ENCODE measurements around the gene PCCA. TPM values are rescaled to one million over a fixed set of nuclear protein-coding genes. Genes with fewer than 3 reads are reported as not detected.
A peak's percentile ranks its signal among the peaks of the same experiment; 100 is the strongest.

Gene PCCA
- total RNA-seq, 1 donor: 33.7 TPM

- no peak overlapping the region for H3K4me3 ChIP-seq (ENCODE audit: low read depth, low read length)
- no peak for TF ChIP-seq CTCF (IDR thresholded peaks at IDR 0.05; ENCODE audit: insufficient read depth, low read depth, low read length)
- DNase-seq (ENCODE audit: low read depth): no peak
Observed at GRCh38 chr13:100128373-100128772, 39.5 kb downstream of the PCCA start.

- no peak overlapping the region for H3K4me3 ChIP-seq (ENCODE audit: low read depth, low read length)
- TF ChIP-seq CTCF (IDR thresholded peaks at IDR 0.05; ENCODE audit: insufficient read depth, low read depth, low read length): no peak
- no peak for DNase-seq (ENCODE audit: low read depth)
Observed at GRCh38 chr13:100128838-100129237, 39.9 kb downstream of the PCCA start.

DNA sequence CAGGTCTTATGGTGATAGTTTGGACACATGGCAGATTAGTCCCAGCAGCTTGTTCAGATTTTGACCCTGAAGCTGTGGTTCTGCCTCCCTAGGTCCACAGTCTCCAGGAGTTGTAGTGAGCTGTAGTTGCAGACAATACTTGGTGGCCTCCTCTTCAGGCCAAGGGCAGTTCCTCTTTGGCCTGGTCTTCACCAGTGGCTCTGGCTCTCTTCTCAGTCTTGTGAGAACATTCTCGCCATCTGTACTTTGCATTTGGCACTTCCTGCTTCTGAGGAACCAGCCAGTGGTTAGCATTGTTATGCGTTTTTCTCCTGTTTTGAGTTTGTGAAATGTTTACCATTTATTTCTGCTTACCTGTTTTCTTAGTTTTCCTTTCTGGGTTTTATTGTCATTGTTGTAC lies 40.7 kb downstream of the PCCA start:
- H3K4me3 ChIP-seq (ENCODE audit: low read depth, low read length): no peak overlapping the region
- no peak for TF ChIP-seq CTCF (IDR thresholded peaks at IDR 0.05; ENCODE audit: insufficient read depth, low read depth, low read length)
- no peak for DNase-seq (ENCODE audit: low read depth)

DNA sequence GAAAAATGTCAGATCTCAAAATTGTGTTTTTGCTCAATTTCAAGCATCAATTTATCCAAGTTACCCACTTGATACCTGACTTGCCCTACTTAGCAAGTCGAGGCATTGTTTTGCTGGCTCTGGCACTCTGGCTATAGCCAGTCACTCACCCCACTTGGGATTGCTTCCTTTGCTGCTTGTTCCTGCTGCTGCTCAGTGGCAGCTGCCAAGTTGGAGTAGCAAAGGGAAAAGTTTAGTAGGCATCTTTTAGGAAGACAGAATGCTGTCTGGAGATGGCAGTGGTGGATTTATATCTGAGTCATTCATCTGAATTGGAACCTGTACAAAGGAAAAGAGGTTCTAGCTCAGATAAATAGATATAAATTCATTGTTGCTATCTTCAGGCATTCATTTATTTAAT lies 41.2 kb downstream of the PCCA start:
- DNase-seq (ENCODE audit: low read depth): no peak
- no peak for TF ChIP-seq CTCF (IDR thresholded peaks at IDR 0.05; ENCODE audit: insufficient read depth, low read depth, low read length)
- no peak overlapping the region for H3K4me3 ChIP-seq (ENCODE audit: low read depth, low read length)

DNA sequence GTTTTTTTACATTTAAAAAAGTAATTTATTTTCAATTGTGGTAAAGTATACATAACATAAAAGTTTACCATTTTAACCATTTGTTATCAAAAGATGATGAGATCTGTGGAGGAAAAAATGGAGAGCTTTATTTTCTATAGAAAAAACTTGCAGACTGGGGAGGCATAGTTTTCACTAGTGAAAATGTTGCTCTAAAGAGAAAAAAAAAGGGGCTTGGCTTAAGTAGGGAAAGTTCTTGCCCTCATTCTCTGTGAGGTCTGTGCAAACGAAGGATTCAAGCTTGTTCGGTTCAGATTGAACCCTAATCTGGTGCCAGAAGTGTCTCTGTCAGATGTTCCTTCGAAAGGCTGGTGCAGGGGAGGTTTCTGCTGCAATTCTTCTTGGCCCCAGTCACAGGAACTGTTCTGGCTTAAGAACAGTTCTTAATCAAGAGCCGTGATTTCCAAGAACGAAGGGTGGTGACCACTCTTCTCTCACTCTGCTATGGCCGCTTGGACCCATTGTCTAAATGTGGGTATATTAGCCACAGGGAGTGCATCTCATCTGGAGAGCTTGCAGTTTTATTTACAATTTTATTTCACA lies 42.1 kb downstream of the PCCA start:
- TF ChIP-seq CTCF (IDR thresholded peaks at IDR 0.05; ENCODE audit: insufficient read depth, low read depth, low read length): no peak
- H3K4me3 ChIP-seq (ENCODE audit: low read depth, low read length): no peak overlapping the region
- no peak for DNase-seq (ENCODE audit: low read depth)

DNA sequence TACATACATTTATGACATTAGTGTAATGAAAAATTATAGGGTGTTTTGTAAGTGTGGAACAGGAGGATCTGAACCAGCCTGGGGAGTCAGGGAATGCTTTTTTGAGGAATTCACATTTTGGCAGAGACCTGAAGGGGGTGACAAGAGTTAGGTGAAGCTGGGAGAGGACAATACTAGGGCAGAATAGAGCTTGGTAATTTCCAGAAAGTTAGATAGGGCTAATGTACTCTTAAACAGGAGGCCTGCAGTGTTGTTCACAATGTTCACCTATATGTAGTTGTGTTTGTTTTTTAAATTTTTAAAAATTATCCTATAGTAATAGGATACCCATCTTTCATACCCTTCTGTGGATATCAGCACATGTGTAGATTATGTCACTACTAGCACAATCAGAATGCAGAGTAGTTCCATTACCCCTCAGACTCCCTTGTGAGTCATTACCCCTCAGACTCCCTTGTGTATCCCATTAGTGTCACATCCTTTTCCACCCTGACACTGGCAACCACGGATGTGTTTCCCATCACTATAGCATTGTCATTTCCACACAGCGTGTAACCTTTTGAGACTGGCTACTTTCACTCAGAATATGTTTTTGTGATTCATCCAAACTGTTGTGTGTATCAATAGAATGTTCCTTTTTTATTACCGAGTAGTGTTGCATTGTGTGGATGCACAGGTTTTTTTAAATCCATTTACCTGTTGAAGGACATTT lies 43.1 kb downstream of the PCCA start:
- H3K4me3 ChIP-seq (ENCODE audit: low read depth, low read length): no peak overlapping the region
- peak; percentile 75 for DNase-seq (ENCODE audit: low read depth)
- TF ChIP-seq CTCF (IDR thresholded peaks at IDR 0.05; ENCODE audit: insufficient read depth, low read depth, low read length): no peak

Measured in fibroblast of villous mesenchyme (primary cell).